Trophoblast cell (in vitro differentiated cells and primary cell): Measurements from ENCODE around the gene CKS2.

Source experiments
- DNase-seq, 2 donors: peaks; one replicate each; pipeline ENCODE4 v3.0.0-alpha.2; 2016
- H2AFZ ChIP-seq: 2 replicates; pipeline ENCODE4 v1.6.1; 2013; ENCODE audit warnings: low read length, moderate library complexity, mild to moderate bottlenecking; ENCODE audit not compliant: insufficient read depth, poor library complexity
- H2AK5ac ChIP-seq: 2 replicates; pipeline ENCODE4 v1.6.1; 2013; ENCODE audit warnings: mild to moderate bottlenecking, low read length
- H2BK120ac ChIP-seq: 2 replicates; pipeline ENCODE4 v1.6.1; 2013; ENCODE audit warnings: low read length, mild to moderate bottlenecking, moderate library complexity; ENCODE audit not compliant: insufficient read depth, poor library complexity
- H2BK12ac ChIP-seq: 2 replicates; pipeline ENCODE4 v1.6.1; 2013; ENCODE audit warnings: mild to moderate bottlenecking, low read length, moderate library complexity
- H2BK5ac ChIP-seq: 2 replicates; pipeline ENCODE4 v1.6.1; 2013; ENCODE audit warnings: low read length, low read depth, moderate library complexity, mild to moderate bottlenecking; ENCODE audit not compliant: poor library complexity
- H3K14ac ChIP-seq: 2 replicates; pipeline ENCODE4 v1.6.1; 2013; ENCODE audit warnings: mild to moderate bottlenecking, low read length
- H3K18ac ChIP-seq: 2 replicates; pipeline ENCODE4 v1.6.1; 2013; ENCODE audit warnings: mild to moderate bottlenecking, low read length
- H3K23ac ChIP-seq: 2 replicates; pipeline ENCODE4 v1.6.1; 2013; ENCODE audit warnings: low read length
- H3K27ac ChIP-seq: 2 replicates; pipeline ENCODE4 v1.5.1; 2013; ENCODE audit warnings: low read depth, mild to moderate bottlenecking, inconsistent platforms, low read length, moderate library complexity
- H3K27me3 ChIP-seq: 2 replicates; pipeline ENCODE4 v1.6.1; 2013; ENCODE audit warnings: inconsistent platforms, mild to moderate bottlenecking, low read length, moderate library complexity; ENCODE audit not compliant: insufficient read depth
- H3K36me3 ChIP-seq, 2 experiments: 1 replicate in 1 of 2; 2 replicates in 1 of 2; pipeline ENCODE4 v1.6.1; 2013; ENCODE audit warnings: low read length in 2 of 2, mild to moderate bottlenecking in 2 of 2, moderate library complexity in 1 of 2; ENCODE audit not compliant: insufficient read depth in 2 of 2, control insufficient read depth in 1 of 2
- H3K4ac ChIP-seq: 2 replicates; pipeline ENCODE4 v1.6.1; 2013; ENCODE audit warnings: low read depth, mild to moderate bottlenecking, low read length, moderate library complexity
- H3K4me1 ChIP-seq, 2 experiments: 1 replicate in 1 of 2; 2 replicates in 1 of 2; pipeline ENCODE4 v1.6.1; 2013; ENCODE audit warnings: low read length in 2 of 2, mild to moderate bottlenecking in 2 of 2, moderate library complexity in 1 of 2; ENCODE audit not compliant: insufficient read depth in 2 of 2, control insufficient read depth in 1 of 2
- H3K4me2 ChIP-seq: 2 replicates; pipeline ENCODE4 v1.6.1; 2013; ENCODE audit warnings: inconsistent platforms, mild to moderate bottlenecking, low read length, moderate library complexity
- H3K4me3 ChIP-seq: 2 replicates; pipeline ENCODE4 v1.5.1; 2013; ENCODE audit warnings: mild to moderate bottlenecking, low read depth, low read length, inconsistent platforms
- H3K79me1 ChIP-seq: one replicate; pipeline ENCODE4 v1.6.1; 2013; ENCODE audit warnings: low read length
- H3K79me2 ChIP-seq: 2 replicates; pipeline ENCODE4 v1.6.1; 2013; ENCODE audit warnings: low read length, mild to moderate bottlenecking; ENCODE audit not compliant: control insufficient read depth, insufficient read depth, poor library complexity
- H3K9ac ChIP-seq: 2 replicates; pipeline ENCODE4 v1.6.1; 2013; ENCODE audit warnings: mild to moderate bottlenecking, low read length
- H3K9me3 ChIP-seq: 2 replicates; pipeline ENCODE4 v1.6.1; 2013; ENCODE audit warnings: low read depth, mild to moderate bottlenecking, control low read depth, inconsistent platforms, low read length; ENCODE audit not compliant: insufficient read depth
- H4K12ac ChIP-seq: 2 replicates; pipeline ENCODE4 v1.6.1; 2013; ENCODE audit warnings: low read depth, mild to moderate bottlenecking, low read length, moderate library complexity
- H4K8ac ChIP-seq: 2 replicates; pipeline ENCODE4 v1.6.1; 2013; ENCODE audit warnings: low read depth, mild to moderate bottlenecking, low read length, moderate library complexity
- H4K91ac ChIP-seq: one replicate; pipeline ENCODE4 v1.6.1; 2013; ENCODE audit warnings: low read depth, mild to moderate bottlenecking, low read length, moderate library complexity
- WGBS: extraction: QIAGEN DNeasy Blood & Tissue Kit; methylation state at CpG from one replicate; pipeline ENCODE4 v1.1.7; 2013; ENCODE audit warnings: missing lambda C conversion rate; ENCODE audit not compliant: insufficient read length, insufficient coverage; ENCODE audit errors: extremely low coverage; 5-methylcytosine and 5-hydroxymethylcytosine counted together

Gene CKS2

GRCh38 chr9:89359751-89360261 is 48.8 kb downstream of the CKS2 start:
- Histone ChIP-seq H3K27ac (no peak overlapping the region), H3K4ac (no peak overlapping the region), H3K4me3 (peak overlapping the region; percentile 4), H3K18ac (no peak overlapping the region), H3K27me3 (no peaks in the 10 kb centered on the region), H3K23ac (no peak overlapping the region), H2BK120ac (no peak overlapping the region), H3K14ac (no peak overlapping the region), H3K4me1 (peaks cover 0 to 2% of the 10 kb centered on the region in 2 experiments), H2AFZ (no peak overlapping the region), H3K36me3 (peaks cover 44 to 63% of the 10 kb centered on the region in 2 experiments), H2AK5ac (no peak overlapping the region), H3K4me2 (no peak overlapping the region), H2BK5ac (no peak overlapping the region), H3K9ac (no peak overlapping the region), H2BK12ac (no peak overlapping the region), H3K79me1 (no peaks in the 10 kb centered on the region), H4K8ac (no peak overlapping the region), H3K79me2 (no peaks in the 10 kb centered on the region), H4K91ac (no peak overlapping the region), H3K9me3 (peaks cover 6% of the 10 kb centered on the region), H4K12ac (no peak overlapping the region)
- no CpG with 5 or more reads among the region's 8 CpGs for WGBS
- no peak for DNase-seq

- Histone ChIP-seq H3K4me2 (no peak overlapping the region), H3K18ac (no peak overlapping the region), H3K4me1 (peaks cover 0 to 2% of the 10 kb centered on the region in 2 experiments), H3K14ac (no peak overlapping the region), H3K36me3 (peaks cover 42 to 59% of the 10 kb centered on the region in 2 experiments), H2BK12ac (no peak overlapping the region), H4K12ac (no peak overlapping the region), H3K27ac (no peak overlapping the region), H3K9ac (no peak overlapping the region), H3K79me1 (no peaks in the 10 kb centered on the region), H2AK5ac (no peak overlapping the region), H3K27me3 (no peaks in the 10 kb centered on the region), H3K9me3 (peaks cover 6% of the 10 kb centered on the region), H2BK120ac (no peak overlapping the region), H4K91ac (no peak overlapping the region), H3K23ac (no peak overlapping the region), H2BK5ac (no peak overlapping the region), H3K79me2 (no peaks in the 10 kb centered on the region), H2AFZ (no peak overlapping the region), H3K4me3 (no peak overlapping the region), H3K4ac (no peak overlapping the region), H4K8ac (no peak overlapping the region)
- no CpG with 5 or more reads among the region's 3 CpGs for WGBS
- no peak for DNase-seq
Observed at GRCh38 chr9:89360465-89360864, 49.5 kb downstream of the CKS2 start.

- Histone ChIP-seq H3K4me3 (no peak overlapping the region), H2BK5ac (no peak overlapping the region), H3K9ac (no peak overlapping the region), H2BK120ac (no peak overlapping the region), H4K12ac (no peak overlapping the region), H3K27ac (no peak overlapping the region), H3K14ac (no peak overlapping the region), H3K4ac (no peak overlapping the region), H3K23ac (no peak overlapping the region), H3K9me3 (peaks cover 6% of the 10 kb centered on the region), H4K91ac (no peak overlapping the region), H3K36me3 (peaks cover 40 to 57% of the 10 kb centered on the region in 2 experiments), H2AK5ac (no peak overlapping the region), H3K18ac (no peak overlapping the region), H3K27me3 (no peaks in the 10 kb centered on the region), H3K79me2 (no peaks in the 10 kb centered on the region), H3K4me1 (peaks cover 0 to 2% of the 10 kb centered on the region in 2 experiments), H2AFZ (no peak overlapping the region), H4K8ac (no peak overlapping the region), H3K4me2 (no peak overlapping the region), H2BK12ac (no peak overlapping the region), H3K79me1 (no peaks in the 10 kb centered on the region)
- no CpG with 5 or more reads among the region's 6 CpGs for WGBS
- no peak for DNase-seq
Observed at GRCh38 chr9:89361031-89361430, 50.0 kb downstream of the CKS2 start.

- Histone ChIP-seq H3K27ac (no peak overlapping the region), H3K14ac (no peak overlapping the region), H2BK5ac (no peak overlapping the region), H3K79me1 (no peaks in the 10 kb centered on the region), H3K4me1 (peaks cover 0 to 2% of the 10 kb centered on the region in 2 experiments), H3K36me3 (peaks cover 36 to 52% of the 10 kb centered on the region in 2 experiments), H3K4me3 (no peak overlapping the region), H3K27me3 (no peaks in the 10 kb centered on the region), H4K91ac (no peak overlapping the region), H3K4ac (no peak overlapping the region), H2AFZ (no peak overlapping the region), H2BK12ac (no peak overlapping the region), H3K79me2 (no peaks in the 10 kb centered on the region), H4K8ac (no peak overlapping the region), H4K12ac (no peak overlapping the region), H3K9me3 (peaks cover 6% of the 10 kb centered on the region), H3K23ac (no peak overlapping the region), H3K18ac (no peak overlapping the region), H3K4me2 (no peak overlapping the region), H3K9ac (no peak overlapping the region), H2AK5ac (no peak overlapping the region), H2BK120ac (no peak overlapping the region)
- no peak for DNase-seq
- WGBS, result no CpG with 5 or more reads among the region's 9 CpGs
Observed at GRCh38 chr9:89361816-89362646, 51.0 kb downstream of the CKS2 start.
